DOHH2 (cell line): Measurements from ENCODE around the gene FTO.

Source experiments
- EZH2phosphoT487 ChIP-seq: fragments of 200-600 bp; sonication (generic); IDR thresholded peaks from 2 replicates; pipeline ENCODE4 v1.6.1; 2017; ENCODE audit warnings: borderline replicate concordance, mild to moderate bottlenecking, antibody characterized with exemption, low read length, moderate library complexity, mixed read lengths
- TF ChIP-seq, protein P1 (sequence below): fragments of 200-600 bp; sonication (generic); IDR thresholded peaks from one replicate; pipeline ENCODE4 v1.5.1; 2014; ENCODE audit warnings: antibody characterized with exemption, mild to moderate bottlenecking, low read depth, low read length; ENCODE audit not compliant: poor library complexity, severe bottlenecking

DNA sequence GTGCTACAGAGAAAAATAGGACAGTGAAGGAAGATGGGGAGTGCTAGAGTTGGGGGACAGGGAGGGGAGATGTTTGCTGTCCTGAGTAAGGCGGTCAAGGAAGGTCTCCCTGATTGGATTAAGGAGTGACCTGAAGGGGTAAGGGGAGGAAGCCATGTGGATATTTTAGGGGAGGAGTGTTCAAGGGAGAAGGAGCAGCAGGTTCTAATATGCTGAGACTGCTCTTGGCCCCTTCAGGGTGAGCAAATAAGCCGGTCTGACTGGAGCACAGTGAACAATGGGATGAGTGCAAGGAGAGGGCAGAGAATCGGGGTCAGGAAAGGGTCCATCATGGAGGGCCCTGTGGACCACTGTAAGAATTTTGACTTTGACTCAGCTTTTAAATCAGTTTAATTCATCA lies 393.8 kb downstream of the FTO start:
- TF ChIP-seq, protein P1, sequence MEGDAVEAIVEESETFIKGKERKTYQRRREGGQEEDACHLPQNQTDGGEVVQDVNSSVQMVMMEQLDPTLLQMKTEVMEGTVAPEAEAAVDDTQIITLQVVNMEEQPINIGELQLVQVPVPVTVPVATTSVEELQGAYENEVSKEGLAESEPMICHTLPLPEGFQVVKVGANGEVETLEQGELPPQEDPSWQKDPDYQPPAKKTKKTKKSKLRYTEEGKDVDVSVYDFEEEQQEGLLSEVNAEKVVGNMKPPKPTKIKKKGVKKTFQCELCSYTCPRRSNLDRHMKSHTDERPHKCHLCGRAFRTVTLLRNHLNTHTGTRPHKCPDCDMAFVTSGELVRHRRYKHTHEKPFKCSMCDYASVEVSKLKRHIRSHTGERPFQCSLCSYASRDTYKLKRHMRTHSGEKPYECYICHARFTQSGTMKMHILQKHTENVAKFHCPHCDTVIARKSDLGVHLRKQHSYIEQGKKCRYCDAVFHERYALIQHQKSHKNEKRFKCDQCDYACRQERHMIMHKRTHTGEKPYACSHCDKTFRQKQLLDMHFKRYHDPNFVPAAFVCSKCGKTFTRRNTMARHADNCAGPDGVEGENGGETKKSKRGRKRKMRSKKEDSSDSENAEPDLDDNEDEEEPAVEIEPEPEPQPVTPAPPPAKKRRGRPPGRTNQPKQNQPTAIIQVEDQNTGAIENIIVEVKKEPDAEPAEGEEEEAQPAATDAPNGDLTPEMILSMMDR, result no peak
- TF ChIP-seq EZH2phosphoT487, result no peak
